Neural cell (in vitro differentiated cells): ENCODE data around the gene DUT.

Experiments
- CTCF ChIP-seq: fragments of 450-650 bp; IDR thresholded peaks from 2 replicates; pipeline ENCODE4 v1.5.1; 2014; ENCODE audit warnings: antibody characterized with exemption, mild to moderate bottlenecking, moderate library complexity; ENCODE audit not compliant: poor library complexity, severe bottlenecking
- EP300 ChIP-seq: fragments of 450-650 bp; conservative IDR thresholded peaks from 2 replicates; pipeline ENCODE4 v1.6.1; 2014; ENCODE audit warnings: antibody characterized with exemption, mild to moderate bottlenecking, moderate library complexity; ENCODE audit not compliant: poor library complexity, severe bottlenecking
- EZH2 ChIP-seq: fragments of 200-600, 300-800 bp; shearing (Covaris generic), sonication (generic); IDR thresholded peaks from 2 replicates; pipeline ENCODE4 v1.6.1; 2014; ENCODE audit warnings: antibody characterized with exemption, low read length, borderline replicate concordance, mild to moderate bottlenecking; ENCODE audit not compliant: insufficient read depth, poor library complexity, severe bottlenecking
- MXI1 ChIP-seq: fragments of 450-650 bp; conservative IDR thresholded peaks from 2 replicates; pipeline ENCODE4 v1.6.1; 2014; ENCODE audit warnings: antibody characterized with exemption, mild to moderate bottlenecking; ENCODE audit not compliant: poor library complexity, severe bottlenecking
- POLR2AphosphoS5 ChIP-seq: IDR thresholded peaks from 2 replicates; pipeline ENCODE4 v1.6.1; 2012
- RAD21 ChIP-seq: fragments of 450-650 bp; conservative IDR thresholded peaks from 2 replicates; pipeline ENCODE4 v1.6.1; 2014; ENCODE audit warnings: antibody characterized with exemption, mild to moderate bottlenecking, moderate library complexity
- REST ChIP-seq: IDR thresholded peaks from 2 replicates; pipeline ENCODE4 v1.6.1; 2012; ENCODE audit warnings: borderline replicate concordance
- SMC3 ChIP-seq: fragments of 450-650 bp; conservative IDR thresholded peaks from 2 replicates; pipeline ENCODE4 v1.6.1; 2014; ENCODE audit warnings: antibody characterized with exemption, mild to moderate bottlenecking, moderate library complexity; ENCODE audit not compliant: poor library complexity
- TAF1 ChIP-seq: IDR thresholded peaks from 2 replicates; pipeline ENCODE4 v1.6.1; 2012; ENCODE audit warnings: low read depth

GRCh38 chr15:48385031-48385830 is 54.0 kb downstream of the DUT start:
- TF ChIP-seq REST (no peak), CTCF (no peak), POLR2AphosphoS5 (no peak), EP300 (no peak), EZH2 (no peak), MXI1 (no peak), TAF1 (no peak), RAD21 (no peak), SMC3 (no peak)
